K562 (cell line): ENCODE data around the gene IGSF21. TPM values are rescaled to one million over a fixed set of nuclear protein-coding genes. Genes with fewer than 3 reads are reported as not detected.
A peak's percentile ranks its signal among the peaks of the same experiment; 100 is the strongest.

Experiments used
- ATAC-seq: fragments of 200-7000 bp; cut with Tn5 transposase; 3 replicates; pipeline ENCODE4 v1.9.1; 2020; ENCODE audit warnings: moderate library complexity
- BruUV-seq: library from RNA; stranded (reverse); fragments of 400-500 nt; replicated peaks from 2 replicates; lab custom pipeline; 2021; lab: Mats Ljungman, UMichigan
- CTCF ChIA-PET: fragments of 300-600 bp; formaldehyde crosslinking; extraction: SDS; loops from one replicate; lab custom pipeline; 2021; ENCODE audit warnings: low intra/inter-chr PET ratio; lab: Yijun Ruan, JAX
- POLR2A ChIA-PET: fragments of 300-600, 350-650 bp; sonication (Branson Sonifier 250); formaldehyde crosslinking; extraction: SDS; loops from one replicate; lab custom pipeline; 2021; ENCODE audit warnings: antibody characterized with exemption, inconsistent platforms; lab: Yijun Ruan, JAX
- DNase-seq, 4 experiments: peaks; one replicate each; pipeline versions ENCODE4 v3.0.0 to v3.0.0-alpha.2; 2011 to 2018; ENCODE audit warnings: low spot score in 3 of 4, mixed read lengths in 3 of 4; ENCODE audit errors: extremely low read depth in 1 of 4
- FAIRE-seq: peaks from 2 replicates; lab custom pipeline; 2011; peaks lifted over from hg19 to GRCh38; lab: Jason Lieb, UNC
- H2AFZ ChIP-seq: 2 replicates; pipeline ENCODE4 v1.6.0; 2011; ENCODE audit warnings: low read depth, low read length, control low read depth, inconsistent platforms
- H3K27ac ChIP-seq: fragments of 200-600 bp; 3 replicates; pipeline ENCODE4 v1.8.0; 2011; ENCODE audit warnings: low read depth, mild to moderate bottlenecking, control low read depth, inconsistent platforms, low read length, moderate library complexity, mixed read lengths; ENCODE audit errors: extremely low read depth
- H3K27me3 ChIP-seq, 2 experiments: fragments of 300-600 bp in 1 of 2; 2 replicates in 1 of 2; 3 replicates in 1 of 2; pipeline versions ENCODE4 v1.6.0 to v1.8.0; 2011; ENCODE audit warnings: inconsistent platforms in 2 of 2, low read length in 2 of 2, mild to moderate bottlenecking in 1 of 2, mixed read lengths in 1 of 2, moderate library complexity in 1 of 2; ENCODE audit not compliant: control insufficient read depth in 2 of 2, insufficient read depth in 2 of 2
- H3K36me3 ChIP-seq: fragments of 300-600 bp; 3 replicates; pipeline ENCODE4 v1.8.0; 2011; ENCODE audit warnings: mild to moderate bottlenecking, low read length, inconsistent platforms; ENCODE audit not compliant: control insufficient read depth, insufficient read depth
- H3K4me1 ChIP-seq, 2 experiments: fragments of 200-600 bp in 1 of 2; replicated peaks in 1 of 2; 2 replicates in 1 of 2; 3 replicates in 1 of 2; pipeline versions ENCODE4 v1.5.1 to v1.8.0; 2011; ENCODE audit warnings: inconsistent platforms in 2 of 2, low read length in 2 of 2, mild to moderate bottlenecking in 1 of 2, mixed read lengths in 1 of 2, moderate library complexity in 1 of 2; ENCODE audit not compliant: control insufficient read depth in 2 of 2, insufficient read depth in 2 of 2
- H3K4me2 ChIP-seq: 2 replicates; pipeline ENCODE4 v1.6.1; 2011; ENCODE audit warnings: low read length, control low read depth, inconsistent platforms, mixed read lengths; ENCODE audit not compliant: insufficient read depth
- H3K4me3 ChIP-seq: fragments of 200-600 bp; sonication (generic), shearing (Covaris generic); 2 replicates; pipeline ENCODE4 v1.5.1; 2016; ENCODE audit warnings: control low read depth, inconsistent platforms
- H3K79me2 ChIP-seq: fragments of 200-600 bp; 3 replicates; pipeline ENCODE4 v1.8.0; 2011; ENCODE audit warnings: low read length, inconsistent platforms; ENCODE audit not compliant: control insufficient read depth, insufficient read depth
- H3K9ac ChIP-seq, 2 experiments: 2 replicates each; pipeline versions ENCODE4 v1.6.0 to v1.6.1; 2011; ENCODE audit warnings: low read depth in 2 of 2, low read length in 2 of 2, control low read depth in 1 of 2, inconsistent platforms in 1 of 2, mild to moderate bottlenecking in 1 of 2, mixed read lengths in 1 of 2; ENCODE audit not compliant: insufficient read depth in 1 of 2
- H3K9me1 ChIP-seq: one replicate; pipeline ENCODE4 v1.6.0; 2011; ENCODE audit warnings: inconsistent platforms, mild to moderate bottlenecking, low read length, moderate library complexity; ENCODE audit not compliant: control insufficient read depth, insufficient read depth
- H3K9me3 ChIP-seq: replicated peaks from 2 replicates; pipeline ENCODE4 v1.5.1; 2011; ENCODE audit warnings: low read depth, low read length, inconsistent platforms; ENCODE audit not compliant: control insufficient read depth, insufficient read depth
- H4K20me1 ChIP-seq: replicated peaks from 2 replicates; pipeline ENCODE4 v1.6.1; 2011; ENCODE audit warnings: low read length, inconsistent platforms, mixed read lengths; ENCODE audit not compliant: control insufficient read depth, insufficient read depth
- KDM4B ChIP-seq, 2 experiments: fragments of 450-650 bp in 1 of 2; sonication (generic) in 1 of 2; IDR thresholded peaks; 2 replicates each; pipeline ENCODE4 v1.6.1; 2016 to 2017; ENCODE audit warnings: borderline replicate concordance in 2 of 2, antibody characterized with exemption in 1 of 2, low read depth in 1 of 2, mild to moderate bottlenecking in 1 of 2
- NR2F6 ChIP-seq: fragments of 450-650 bp; formaldehyde crosslinking; IDR thresholded peaks from 2 replicates; pipeline ENCODE4 v1.4.0; 2020; ENCODE audit warnings: mild to moderate bottlenecking
- RBM25 ChIP-seq: fragments of 200-400 bp; formaldehyde crosslinking; IDR thresholded peaks from 2 replicates; pipeline ENCODE4 v1.6.1; 2018; ENCODE audit warnings: low read length, low read depth, moderate library complexity; ENCODE audit not compliant: severe bottlenecking
- RHOXF2B ChIP-seq: fragments of 250-450 bp; sonication (Bioruptor Pico); conservative IDR thresholded peaks from 2 replicates; pipeline ENCODE4 v1.5.1; 2021
- RNF2 ChIP-seq: sonication (generic); IDR thresholded peaks from 2 replicates; pipeline ENCODE4 v1.6.1; 2016
- ZFP36 ChIP-seq: fragments of 150-350 bp; IDR thresholded peaks from 2 replicates; pipeline ENCODE4 v1.6.1; 2018; ENCODE audit warnings: low read length, low read depth; ENCODE audit not compliant: partially characterized antibody
- ZKSCAN3 ChIP-seq: fragments of 250-450 bp; sonication (Bioruptor Pico); IDR thresholded peaks from 2 replicates; pipeline ENCODE4 v1.4.0; 2020
- ZNF174 ChIP-seq: fragments of 250-450 bp; sonication (Bioruptor Pico); IDR thresholded peaks from 2 replicates; pipeline ENCODE4 v1.4.0; 2020; ENCODE audit warnings: mild to moderate bottlenecking
- ZNF695 ChIP-seq: fragments of 450-650 bp; formaldehyde crosslinking; IDR thresholded peaks from 2 replicates; pipeline ENCODE4 v1.4.0; 2020; ENCODE audit warnings: mild to moderate bottlenecking, moderate library complexity
- ZNF717 ChIP-seq: fragments of 250-450 bp; sonication (Bioruptor Pico); IDR thresholded peaks from 2 replicates; pipeline ENCODE4 v1.5.0; 2021
- WGBS: fragments of 100-300 bp; shearing (Covaris generic); methylation state at CpG from one replicate; pipeline ENCODE4 v1.1.6; 2016; ENCODE audit warnings: low coverage, mixed read lengths; ENCODE audit not compliant: insufficient coverage; ENCODE audit errors: missing lambda C conversion rate; 5-methylcytosine and 5-hydroxymethylcytosine counted together
- in situ Hi-C: fragments of 300-500 bp; cut with MboI; formaldehyde crosslinking; loops from 4 replicates; pipeline ENCODE4 v1.15.0; 2018; ENCODE audit warnings: inconsistent platforms, mixed read lengths
- intact Hi-C: fragments of 100-400 bp; cut with micrococcal nuclease; formaldehyde crosslinking; loops from 2 replicates; pipeline ENCODE4 v1.14.2; 2022
- polyA plus RNA-seq, 8 experiments: library from polyadenylated mRNA; depleted of rRNA in 4 of 8; stranded (reverse) in 5 of 8; unstranded in 3 of 8; fragments of >200 nt; fragmentation: Nextera tagmentation in 2 of 8; fragmentation: Illumina TruSeq in 1 of 8; extraction: Ambion mirVana in 2 of 8; extraction: Trizol in 1 of 8; gene quantifications; 2 replicates each; pipeline versions ENCODE4 v1.2.1 to v1.2.3, GENCODE V29; 2011 to 2014; ENCODE audit warnings: inconsistent platforms in 1 of 8, missing spikeins in 1 of 8
- total RNA-seq, 7 experiments: library from RNA; depleted of rRNA in 6 of 7; stranded (reverse); fragments of >200 nt in 6 of 7; fragmentation: Illumina TruSeq in 2 of 7; extraction: Trizol in 2 of 7; gene quantifications; 2 replicates each; pipeline versions ENCODE4 v1.2.1 to v1.2.3, GENCODE V29; 2011 to 2021; ENCODE audit warnings: low replicate concordance in 1 of 7
- TF ChIP-seq, protein P1 (sequence below): fragments of 450-650 bp; IDR thresholded peaks from one replicate; pipeline ENCODE4 v1.6.1; 2018; ENCODE audit warnings: mild to moderate bottlenecking, moderate library complexity; ENCODE audit not compliant: partially characterized antibody
- TF ChIP-seq, protein P2 (sequence below): fragments of 200-400 bp; formaldehyde crosslinking; IDR thresholded peaks from 2 replicates; pipeline ENCODE4 v1.6.1; 2017; ENCODE audit warnings: mild to moderate bottlenecking, low read depth, low read length, moderate library complexity
- TF ChIP-seq, protein P3 (sequence below): fragments of 450-650 bp; IDR thresholded peaks from 2 replicates; pipeline ENCODE4 v1.6.1; 2016

The IGSF21 gene
- total and polyA plus RNA-seq, 9 of the 15 experiments (the other 6 are each of a cell fraction or from before 2014, with no cell fraction given), result not detected

DNA sequence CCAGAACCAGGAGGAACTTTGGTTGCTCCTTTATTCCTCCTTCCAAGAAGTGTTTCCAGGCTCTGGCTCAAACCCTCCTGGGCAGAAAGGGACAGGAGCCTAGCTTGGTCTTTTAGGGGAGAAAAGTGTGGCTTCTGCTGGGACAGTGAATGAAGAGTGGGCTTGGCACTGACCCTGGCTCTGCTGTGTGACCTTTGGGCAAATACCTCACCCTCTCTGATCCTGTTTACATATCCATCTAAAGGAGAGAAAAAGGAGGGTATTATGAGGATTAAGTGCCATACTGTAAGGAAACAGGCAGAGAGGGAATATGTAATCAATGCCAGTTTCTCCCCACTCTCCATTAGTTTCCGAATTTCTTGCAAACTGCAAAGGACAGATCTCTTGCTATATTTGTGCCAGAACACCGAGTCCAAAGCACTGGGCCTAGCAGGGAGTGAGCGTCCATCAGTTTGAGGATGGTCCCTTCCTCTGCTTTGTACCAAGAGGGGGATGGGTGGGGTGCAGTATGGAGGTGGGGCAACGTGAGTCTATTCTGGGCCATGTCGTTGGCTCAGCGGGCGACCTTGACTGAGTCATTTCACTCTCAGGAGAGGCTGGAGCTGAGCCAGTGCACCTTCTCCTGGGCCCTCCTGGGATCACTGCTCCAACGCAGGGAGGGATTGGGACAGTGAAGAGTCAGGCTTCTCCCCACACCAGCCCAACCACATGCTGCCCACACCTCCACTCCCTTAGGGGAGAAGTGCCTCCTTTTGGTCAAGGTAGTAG lies 38.4 kb downstream of the IGSF21 start:
- TF ChIP-seq ZNF717 (CRISPR knock-in tag) (no peak), ZNF695 (no peak), ZNF174 (CRISPR knock-in tag) (no peak), RHOXF2B (no peak), RBM25 (peak; percentile 48), KDM4B (IDR thresholded peaks at IDR 0.05; ENCODE audit: borderline replicate concordance in 2 of 2, low read depth in 1 of 2) (no peak), NR2F6 (CRISPR knock-in tag) (no peak), RNF2 (no peak), ZFP36 (peak; percentile 50), ZKSCAN3 (CRISPR knock-in tag) (no peak)
- TF ChIP-seq, protein P1, sequence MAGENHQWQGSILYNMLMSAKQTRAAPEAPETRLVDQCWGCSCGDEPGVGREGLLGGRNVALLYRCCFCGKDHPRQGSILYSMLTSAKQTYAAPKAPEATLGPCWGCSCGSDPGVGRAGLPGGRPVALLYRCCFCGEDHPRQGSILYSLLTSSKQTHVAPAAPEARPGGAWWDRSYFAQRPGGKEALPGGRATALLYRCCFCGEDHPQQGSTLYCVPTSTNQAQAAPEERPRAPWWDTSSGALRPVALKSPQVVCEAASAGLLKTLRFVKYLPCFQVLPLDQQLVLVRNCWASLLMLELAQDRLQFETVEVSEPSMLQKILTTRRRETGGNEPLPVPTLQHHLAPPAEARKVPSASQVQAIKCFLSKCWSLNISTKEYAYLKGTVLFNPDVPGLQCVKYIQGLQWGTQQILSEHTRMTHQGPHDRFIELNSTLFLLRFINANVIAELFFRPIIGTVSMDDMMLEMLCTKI, result no peak
- TF ChIP-seq, protein P2, sequence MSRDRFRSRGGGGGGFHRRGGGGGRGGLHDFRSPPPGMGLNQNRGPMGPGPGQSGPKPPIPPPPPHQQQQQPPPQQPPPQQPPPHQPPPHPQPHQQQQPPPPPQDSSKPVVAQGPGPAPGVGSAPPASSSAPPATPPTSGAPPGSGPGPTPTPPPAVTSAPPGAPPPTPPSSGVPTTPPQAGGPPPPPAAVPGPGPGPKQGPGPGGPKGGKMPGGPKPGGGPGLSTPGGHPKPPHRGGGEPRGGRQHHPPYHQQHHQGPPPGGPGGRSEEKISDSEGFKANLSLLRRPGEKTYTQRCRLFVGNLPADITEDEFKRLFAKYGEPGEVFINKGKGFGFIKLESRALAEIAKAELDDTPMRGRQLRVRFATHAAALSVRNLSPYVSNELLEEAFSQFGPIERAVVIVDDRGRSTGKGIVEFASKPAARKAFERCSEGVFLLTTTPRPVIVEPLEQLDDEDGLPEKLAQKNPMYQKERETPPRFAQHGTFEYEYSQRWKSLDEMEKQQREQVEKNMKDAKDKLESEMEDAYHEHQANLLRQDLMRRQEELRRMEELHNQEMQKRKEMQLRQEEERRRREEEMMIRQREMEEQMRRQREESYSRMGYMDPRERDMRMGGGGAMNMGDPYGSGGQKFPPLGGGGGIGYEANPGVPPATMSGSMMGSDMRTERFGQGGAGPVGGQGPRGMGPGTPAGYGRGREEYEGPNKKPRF, result no peak
- TF ChIP-seq, protein P3, sequence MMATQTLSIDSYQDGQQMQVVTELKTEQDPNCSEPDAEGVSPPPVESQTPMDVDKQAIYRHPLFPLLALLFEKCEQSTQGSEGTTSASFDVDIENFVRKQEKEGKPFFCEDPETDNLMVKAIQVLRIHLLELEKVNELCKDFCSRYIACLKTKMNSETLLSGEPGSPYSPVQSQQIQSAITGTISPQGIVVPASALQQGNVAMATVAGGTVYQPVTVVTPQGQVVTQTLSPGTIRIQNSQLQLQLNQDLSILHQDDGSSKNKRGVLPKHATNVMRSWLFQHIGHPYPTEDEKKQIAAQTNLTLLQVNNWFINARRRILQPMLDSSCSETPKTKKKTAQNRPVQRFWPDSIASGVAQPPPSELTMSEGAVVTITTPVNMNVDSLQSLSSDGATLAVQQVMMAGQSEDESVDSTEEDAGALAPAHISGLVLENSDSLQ, result no peak
- POLR2A ChIA-PET, result no interaction called here
- no peak for DNase-seq
- WGBS, result 2% methylated on average over 8 of the region's 8 CpGs
- H3K9ac ChIP-seq, result no peak overlapping the region
- FAIRE-seq, result no peak
- H2AFZ ChIP-seq, result no peak overlapping the region
- no peaks in the 10 kb centered on the region for H3K4me1 ChIP-seq
- no peak for ATAC-seq
- no peaks in the 10 kb centered on the region for H3K9me3 ChIP-seq
- in situ Hi-C loops (no loop called here), intact Hi-C loops (no loop called here)
- H3K27ac ChIP-seq, result no peak overlapping the region
- H4K20me1 ChIP-seq, result peaks cover 9% of the 10 kb centered on the region; the same call in 1 of the 2 replicates
- no peak overlapping the region for H3K4me3 ChIP-seq
- CTCF ChIA-PET, result no interaction called here
- no peak overlapping the region for H3K4me2 ChIP-seq
- H3K79me2 ChIP-seq, result no peaks in the 10 kb centered on the region
- no TSS peak for BruUV-seq
- peaks cover 6 to 53% of the 10 kb centered on the region in 2 experiments; a peak in 3 of 5 replicates for H3K27me3 ChIP-seq
- no peaks in the 10 kb centered on the region for H3K36me3 ChIP-seq
- no peaks in the 10 kb centered on the region for H3K9me1 ChIP-seq
